Neural cell (in vitro differentiated cells): ENCODE measurements around the gene LANCL3. TPM values are rescaled to one million over a fixed set of nuclear protein-coding genes. Genes with fewer than 3 reads are reported as not detected.

Experiments used
- H2AFZ ChIP-seq: fragments of 200-600, 300-800 bp; sonication (generic), shearing (Covaris generic); 2 replicates; pipeline ENCODE4 v1.6.0; 2014; ENCODE audit warnings: low read depth, mild to moderate bottlenecking, antibody characterized with exemption, low read length, moderate library complexity
- H3F3A ChIP-seq: fragments of 200-600 bp; shearing (Covaris generic); 2 replicates; pipeline ENCODE4 v1.6.1; 2016; ENCODE audit warnings: mild to moderate bottlenecking, moderate library complexity, mixed read lengths, antibody characterized with exemption, low read length; ENCODE audit not compliant: insufficient read depth, poor library complexity, severe bottlenecking
- H3K27ac ChIP-seq: fragments of 200-600, 300-800 bp; sonication (generic), shearing (Covaris generic); 2 replicates; pipeline ENCODE4 v1.5.1; 2014; ENCODE audit warnings: mild to moderate bottlenecking, low read length, moderate library complexity
- H3K27me3 ChIP-seq: fragments of 300-800, 200-600 bp; sonication (generic), shearing (Covaris generic); 2 replicates; pipeline ENCODE4 v1.6.0; 2014; ENCODE audit warnings: mild to moderate bottlenecking, low read depth, low read length, moderate library complexity; ENCODE audit not compliant: insufficient read depth
- H3K36me3 ChIP-seq: fragments of 300-800, 200-600 bp; sonication (generic), shearing (Covaris generic); 2 replicates; pipeline ENCODE4 v1.5.1; 2014; ENCODE audit warnings: mild to moderate bottlenecking, antibody characterized with exemption, low read length, moderate library complexity; ENCODE audit not compliant: insufficient read depth
- H3K4me2 ChIP-seq: fragments of 300-800, 200-600 bp; sonication (generic), shearing (Covaris generic); 2 replicates; pipeline ENCODE4 v1.6.0; 2014; ENCODE audit warnings: mild to moderate bottlenecking, low read length
- H3K4me3 ChIP-seq: fragments of 300-800, 200-600 bp; sonication (generic), shearing (Covaris generic); 2 replicates; pipeline ENCODE4 v1.5.1; 2014; ENCODE audit warnings: mild to moderate bottlenecking, low read length, moderate library complexity
- H3K79me2 ChIP-seq: fragments of 200-600 bp; shearing (Covaris generic); replicated peaks from 2 replicates; pipeline ENCODE4 v1.6.0; 2014; ENCODE audit warnings: mild to moderate bottlenecking, low read length, moderate library complexity; ENCODE audit not compliant: insufficient read depth
- H3K9ac ChIP-seq: fragments of 300-800, 200-600 bp; sonication (generic), shearing (Covaris generic); 2 replicates; pipeline ENCODE4 v1.6.1; 2016; ENCODE audit warnings: mild to moderate bottlenecking, low read length, mixed read lengths
- H3K9me2 ChIP-seq: fragments of 200-600 bp; shearing (Covaris generic); 2 replicates; pipeline ENCODE4 v1.6.1; 2016; ENCODE audit warnings: mild to moderate bottlenecking, low read length, mixed read lengths; ENCODE audit not compliant: insufficient read depth
- H3K9me3 ChIP-seq: fragments of 200-600, 300-800 bp; sonication (generic), shearing (Covaris generic); 2 replicates; pipeline ENCODE4 v1.6.1; 2016; ENCODE audit warnings: mild to moderate bottlenecking, mixed run types, low read length, moderate library complexity, mixed read lengths
- H4K20me1 ChIP-seq: fragments of 200-600 bp; shearing (Covaris generic); 2 replicates; pipeline ENCODE4 v1.6.1; 2016; ENCODE audit warnings: mild to moderate bottlenecking, mixed run types; ENCODE audit not compliant: insufficient read depth
- EZH2 ChIP-seq: fragments of 200-600, 300-800 bp; shearing (Covaris generic), sonication (generic); IDR thresholded peaks from 2 replicates; pipeline ENCODE4 v1.6.1; 2014; ENCODE audit warnings: antibody characterized with exemption, low read length, borderline replicate concordance, mild to moderate bottlenecking; ENCODE audit not compliant: insufficient read depth, poor library complexity, severe bottlenecking
- MXI1 ChIP-seq: fragments of 450-650 bp; conservative IDR thresholded peaks from 2 replicates; pipeline ENCODE4 v1.6.1; 2014; ENCODE audit warnings: antibody characterized with exemption, mild to moderate bottlenecking; ENCODE audit not compliant: poor library complexity, severe bottlenecking
- POLR2AphosphoS5 ChIP-seq: IDR thresholded peaks from 2 replicates; pipeline ENCODE4 v1.6.1; 2012
- RAD21 ChIP-seq: fragments of 450-650 bp; conservative IDR thresholded peaks from 2 replicates; pipeline ENCODE4 v1.6.1; 2014; ENCODE audit warnings: antibody characterized with exemption, mild to moderate bottlenecking, moderate library complexity
- SMC3 ChIP-seq: fragments of 450-650 bp; conservative IDR thresholded peaks from 2 replicates; pipeline ENCODE4 v1.6.1; 2014; ENCODE audit warnings: antibody characterized with exemption, mild to moderate bottlenecking, moderate library complexity; ENCODE audit not compliant: poor library complexity
- TAF1 ChIP-seq: IDR thresholded peaks from 2 replicates; pipeline ENCODE4 v1.6.1; 2012; ENCODE audit warnings: low read depth
- polyA plus RNA-seq: library from polyadenylated mRNA; depleted of rRNA; stranded (reverse); fragments of >200 nt; gene quantifications from 2 replicates; pipeline ENCODE4 v1.2.3, GENCODE V29; 2014
- TF ChIP-seq, protein P1 (sequence below): fragments of 450-650 bp; IDR thresholded peaks from 2 replicates; pipeline ENCODE4 v1.5.1; 2014; ENCODE audit warnings: antibody characterized with exemption, mild to moderate bottlenecking, moderate library complexity; ENCODE audit not compliant: poor library complexity, severe bottlenecking
- TF ChIP-seq, protein P2 (sequence below): IDR thresholded peaks from 2 replicates; pipeline ENCODE4 v1.6.1; 2012; ENCODE audit warnings: borderline replicate concordance

The LANCL3 gene
- polyA plus RNA-seq, 1 donor from 2014 or later = 0.35 TPM

DNA sequence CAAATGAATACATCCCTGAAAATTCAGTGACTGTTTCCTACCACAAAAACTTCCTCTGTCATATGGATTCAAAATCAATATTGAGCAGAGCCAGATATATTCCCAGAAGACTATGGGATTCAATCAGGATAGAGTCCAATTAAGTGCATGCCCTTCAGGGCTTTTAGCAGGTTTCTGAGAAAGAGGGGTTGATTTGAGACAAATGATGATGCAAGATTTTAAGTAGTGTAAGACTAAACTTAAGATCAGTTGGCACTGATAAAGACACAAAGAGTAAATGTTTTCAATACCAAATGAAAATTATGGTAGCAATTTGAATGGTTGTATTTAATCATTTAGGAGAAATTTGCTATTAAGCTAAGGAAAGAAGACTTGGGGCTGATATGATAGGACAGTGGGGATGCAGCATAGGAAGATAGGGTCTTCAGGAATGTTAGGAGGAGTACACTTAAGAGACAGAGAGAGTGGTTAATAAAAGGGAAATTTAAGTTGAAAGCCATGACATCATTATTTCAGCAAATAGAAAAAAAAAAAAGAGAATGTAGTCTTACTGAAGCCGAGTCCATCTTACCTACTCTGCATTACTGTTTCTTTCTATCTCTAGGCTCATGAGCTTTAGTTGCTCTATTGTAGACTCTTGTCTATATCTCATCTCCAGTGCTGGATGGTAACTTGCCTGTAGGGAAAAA is 82.1 kb downstream of the LANCL3 start:
- H4K20me1 ChIP-seq = no peaks in the 10 kb centered on the region
- TF ChIP-seq POLR2AphosphoS5 (no peak), EZH2 (no peak), MXI1 (no peak), RAD21 (no peak), TAF1 (no peak)
- TF ChIP-seq, protein P1, sequence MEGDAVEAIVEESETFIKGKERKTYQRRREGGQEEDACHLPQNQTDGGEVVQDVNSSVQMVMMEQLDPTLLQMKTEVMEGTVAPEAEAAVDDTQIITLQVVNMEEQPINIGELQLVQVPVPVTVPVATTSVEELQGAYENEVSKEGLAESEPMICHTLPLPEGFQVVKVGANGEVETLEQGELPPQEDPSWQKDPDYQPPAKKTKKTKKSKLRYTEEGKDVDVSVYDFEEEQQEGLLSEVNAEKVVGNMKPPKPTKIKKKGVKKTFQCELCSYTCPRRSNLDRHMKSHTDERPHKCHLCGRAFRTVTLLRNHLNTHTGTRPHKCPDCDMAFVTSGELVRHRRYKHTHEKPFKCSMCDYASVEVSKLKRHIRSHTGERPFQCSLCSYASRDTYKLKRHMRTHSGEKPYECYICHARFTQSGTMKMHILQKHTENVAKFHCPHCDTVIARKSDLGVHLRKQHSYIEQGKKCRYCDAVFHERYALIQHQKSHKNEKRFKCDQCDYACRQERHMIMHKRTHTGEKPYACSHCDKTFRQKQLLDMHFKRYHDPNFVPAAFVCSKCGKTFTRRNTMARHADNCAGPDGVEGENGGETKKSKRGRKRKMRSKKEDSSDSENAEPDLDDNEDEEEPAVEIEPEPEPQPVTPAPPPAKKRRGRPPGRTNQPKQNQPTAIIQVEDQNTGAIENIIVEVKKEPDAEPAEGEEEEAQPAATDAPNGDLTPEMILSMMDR = no peak
- TF ChIP-seq, protein P2, sequence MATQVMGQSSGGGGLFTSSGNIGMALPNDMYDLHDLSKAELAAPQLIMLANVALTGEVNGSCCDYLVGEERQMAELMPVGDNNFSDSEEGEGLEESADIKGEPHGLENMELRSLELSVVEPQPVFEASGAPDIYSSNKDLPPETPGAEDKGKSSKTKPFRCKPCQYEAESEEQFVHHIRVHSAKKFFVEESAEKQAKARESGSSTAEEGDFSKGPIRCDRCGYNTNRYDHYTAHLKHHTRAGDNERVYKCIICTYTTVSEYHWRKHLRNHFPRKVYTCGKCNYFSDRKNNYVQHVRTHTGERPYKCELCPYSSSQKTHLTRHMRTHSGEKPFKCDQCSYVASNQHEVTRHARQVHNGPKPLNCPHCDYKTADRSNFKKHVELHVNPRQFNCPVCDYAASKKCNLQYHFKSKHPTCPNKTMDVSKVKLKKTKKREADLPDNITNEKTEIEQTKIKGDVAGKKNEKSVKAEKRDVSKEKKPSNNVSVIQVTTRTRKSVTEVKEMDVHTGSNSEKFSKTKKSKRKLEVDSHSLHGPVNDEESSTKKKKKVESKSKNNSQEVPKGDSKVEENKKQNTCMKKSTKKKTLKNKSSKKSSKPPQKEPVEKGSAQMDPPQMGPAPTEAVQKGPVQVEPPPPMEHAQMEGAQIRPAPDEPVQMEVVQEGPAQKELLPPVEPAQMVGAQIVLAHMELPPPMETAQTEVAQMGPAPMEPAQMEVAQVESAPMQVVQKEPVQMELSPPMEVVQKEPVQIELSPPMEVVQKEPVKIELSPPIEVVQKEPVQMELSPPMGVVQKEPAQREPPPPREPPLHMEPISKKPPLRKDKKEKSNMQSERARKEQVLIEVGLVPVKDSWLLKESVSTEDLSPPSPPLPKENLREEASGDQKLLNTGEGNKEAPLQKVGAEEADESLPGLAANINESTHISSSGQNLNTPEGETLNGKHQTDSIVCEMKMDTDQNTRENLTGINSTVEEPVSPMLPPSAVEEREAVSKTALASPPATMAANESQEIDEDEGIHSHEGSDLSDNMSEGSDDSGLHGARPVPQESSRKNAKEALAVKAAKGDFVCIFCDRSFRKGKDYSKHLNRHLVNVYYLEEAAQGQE = no peak
- no peaks in the 10 kb centered on the region for H3K36me3 ChIP-seq
- H3F3A ChIP-seq = no peaks in the 10 kb centered on the region
- no peak overlapping the region for H3K27ac ChIP-seq
- H3K9me2 ChIP-seq = no peaks in the 10 kb centered on the region
- no peak overlapping the region for H2AFZ ChIP-seq
- no peaks in the 10 kb centered on the region for H3K9me3 ChIP-seq
- H3K9ac ChIP-seq = no peak overlapping the region
- no peak overlapping the region for H3K4me2 ChIP-seq
- H3K79me2 ChIP-seq = no peaks in the 10 kb centered on the region
- H3K27me3 ChIP-seq = no peaks in the 10 kb centered on the region
- no peak overlapping the region for H3K4me3 ChIP-seq

DNA sequence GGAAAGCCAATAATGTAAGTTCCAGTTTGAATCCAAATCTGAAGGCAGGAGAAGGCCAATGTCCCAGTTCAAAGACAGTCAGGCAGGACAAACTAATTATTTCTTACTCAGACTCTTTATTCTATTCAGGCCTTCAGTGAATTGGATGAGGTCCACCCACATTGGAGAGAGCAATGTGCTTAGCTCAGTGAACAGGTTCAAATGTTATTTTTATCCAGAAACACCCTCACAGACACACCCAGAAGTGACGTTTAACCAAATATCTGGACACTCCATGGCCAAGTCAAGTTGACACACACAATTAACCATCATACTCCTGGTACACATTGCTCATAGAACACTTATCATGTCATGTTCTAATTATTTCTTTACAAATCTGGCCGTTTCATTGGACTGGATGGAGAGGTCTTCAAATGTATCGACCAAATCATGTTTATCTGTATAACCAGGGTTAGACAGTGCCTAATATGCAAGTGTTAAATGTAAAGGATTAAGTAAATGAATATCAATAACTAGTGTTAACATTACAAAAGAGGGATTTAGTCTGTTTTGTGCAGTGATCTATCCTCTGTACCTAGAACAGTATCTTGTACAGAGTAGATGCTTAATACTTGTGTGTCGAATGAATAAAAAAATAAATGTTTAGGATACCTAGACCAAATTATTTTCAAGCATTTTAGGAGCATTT is 87.0 kb downstream of the LANCL3 start:
- no peak for TF ChIP-seq TAF1
- no peak for TF ChIP-seq EZH2
- TF ChIP-seq, protein P2 = no peak
- TF ChIP-seq POLR2AphosphoS5 = no peak
- no peak for TF ChIP-seq RAD21
- TF ChIP-seq MXI1 = no peak
- TF ChIP-seq, protein P1 = no peak
- no peak for TF ChIP-seq SMC3
- no peaks in the 10 kb centered on the region for H3K9me2 ChIP-seq
- H3K9ac ChIP-seq = no peak overlapping the region
- H3K27ac ChIP-seq = no peak overlapping the region
- no peaks in the 10 kb centered on the region for H4K20me1 ChIP-seq
- H3K27me3 ChIP-seq = no peaks in the 10 kb centered on the region
- H3K9me3 ChIP-seq = no peaks in the 10 kb centered on the region
- no peak overlapping the region for H2AFZ ChIP-seq
- no peaks in the 10 kb centered on the region for H3K36me3 ChIP-seq
- no peak overlapping the region for H3K4me3 ChIP-seq
- no peaks in the 10 kb centered on the region for H3F3A ChIP-seq
- no peak overlapping the region for H3K4me2 ChIP-seq
- H3K79me2 ChIP-seq = no peaks in the 10 kb centered on the region
